Stomach smooth muscle (tissue), 2 donors: Measurements from ENCODE around the gene LMO7.

ENCODE experiments used
- H3K27ac ChIP-seq: one replicate; pipeline ENCODE4 v1.7.0; 2013; ENCODE audit warnings: mild to moderate bottlenecking, low read length, inconsistent platforms
- H3K27me3 ChIP-seq, 2 donors: one replicate each; pipeline ENCODE4 v1.7.0; 2013; ENCODE audit warnings: low read length in 2 of 2; ENCODE audit not compliant: insufficient read depth in 2 of 2, control insufficient read depth in 1 of 2
- H3K36me3 ChIP-seq, 2 donors: one replicate each; pipeline ENCODE4 v1.7.0; 2013; ENCODE audit warnings: low read length in 2 of 2; ENCODE audit not compliant: control insufficient read depth in 2 of 2, insufficient read depth in 2 of 2
- H3K4me1 ChIP-seq: one replicate; pipeline ENCODE4 v1.7.0; 2013; ENCODE audit warnings: low read length; ENCODE audit not compliant: control insufficient read depth, insufficient read depth
- H3K4me3 ChIP-seq, 2 donors: one replicate each; pipeline ENCODE4 v1.7.0; 2013; ENCODE audit warnings: low read length in 2 of 2
- H3K9ac ChIP-seq, 2 donors: one replicate each; pipeline ENCODE4 v1.7.0; 2013; ENCODE audit warnings: low read length in 2 of 2, mild to moderate bottlenecking in 1 of 2
- H3K9me3 ChIP-seq, 2 donors: one replicate each; pipeline ENCODE4 v1.7.0; 2013; ENCODE audit warnings: low read length in 2 of 2; ENCODE audit not compliant: control insufficient read depth in 2 of 2
- donor health status: healthy.
- donor health status: Pancreatic carcinoma.

The LMO7 gene

DNA sequence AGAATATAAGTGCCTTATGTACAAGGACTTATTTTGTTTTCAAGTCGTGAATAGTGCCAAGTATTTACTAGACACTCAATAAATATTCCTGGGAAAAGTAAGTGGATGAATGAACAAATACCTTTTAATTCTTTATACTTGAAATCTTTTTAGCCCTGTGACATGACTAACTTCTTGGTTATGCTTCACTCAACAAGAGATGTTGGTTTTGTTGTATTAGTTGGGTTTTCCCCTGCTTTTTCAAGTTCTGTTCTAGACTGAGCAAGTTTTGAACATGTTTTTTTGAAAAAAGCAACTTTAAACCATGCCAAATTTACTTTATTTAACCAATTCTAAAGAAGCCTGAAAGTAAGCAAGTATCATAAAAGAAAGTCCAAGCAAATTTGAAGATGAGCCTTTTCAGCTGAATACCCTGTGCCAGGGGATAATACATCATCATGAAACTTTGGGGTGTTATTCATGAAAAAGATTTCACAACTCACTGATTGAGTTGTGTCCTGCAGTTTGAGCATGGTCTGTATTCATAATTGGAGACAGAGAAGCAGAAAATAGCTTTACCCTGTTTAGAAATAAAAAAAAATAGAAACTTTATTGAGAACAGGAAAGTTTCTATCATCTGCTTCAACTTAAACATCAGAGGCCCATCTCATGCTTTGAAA is 11.1 kb downstream of the LMO7 start:
- Histone ChIP-seq H3K27ac (no peak overlapping the region), H3K4me3 (no peak overlapping the region), H3K36me3 (no peaks in the 10 kb centered on the region), H3K9ac (no peak overlapping the region), H3K4me1 (no peaks in the 10 kb centered on the region), H3K9me3 (no peaks in the 10 kb centered on the region), H3K27me3 (no peaks in the 10 kb centered on the region)

DNA sequence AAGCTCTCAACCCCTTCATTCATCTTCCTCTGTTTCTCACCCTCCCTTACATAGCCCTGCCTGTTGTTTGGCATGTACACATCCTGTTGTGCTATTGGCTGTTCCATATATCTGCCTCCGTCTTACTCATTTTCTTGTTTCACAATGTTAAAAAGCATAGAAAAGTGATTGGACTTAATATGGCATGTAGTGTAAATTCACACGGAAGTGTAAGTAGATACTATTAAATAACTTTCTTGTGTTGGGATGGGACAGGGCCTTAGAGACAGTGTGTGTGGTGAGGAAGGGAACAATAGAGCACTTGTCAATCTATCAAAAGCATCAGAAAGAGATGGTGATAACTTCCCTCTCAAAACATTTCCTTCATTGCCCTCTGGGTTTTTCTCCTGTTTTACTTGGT is 12.3 kb downstream of the LMO7 start:
- no peak overlapping the region for H3K27ac ChIP-seq
- no peaks in the 10 kb centered on the region for H3K9me3 ChIP-seq
- no peaks in the 10 kb centered on the region for H3K27me3 ChIP-seq
- H3K4me3 ChIP-seq = no peak overlapping the region
- no peaks in the 10 kb centered on the region for H3K4me1 ChIP-seq
- no peaks in the 10 kb centered on the region for H3K36me3 ChIP-seq
- no peak overlapping the region for H3K9ac ChIP-seq

DNA sequence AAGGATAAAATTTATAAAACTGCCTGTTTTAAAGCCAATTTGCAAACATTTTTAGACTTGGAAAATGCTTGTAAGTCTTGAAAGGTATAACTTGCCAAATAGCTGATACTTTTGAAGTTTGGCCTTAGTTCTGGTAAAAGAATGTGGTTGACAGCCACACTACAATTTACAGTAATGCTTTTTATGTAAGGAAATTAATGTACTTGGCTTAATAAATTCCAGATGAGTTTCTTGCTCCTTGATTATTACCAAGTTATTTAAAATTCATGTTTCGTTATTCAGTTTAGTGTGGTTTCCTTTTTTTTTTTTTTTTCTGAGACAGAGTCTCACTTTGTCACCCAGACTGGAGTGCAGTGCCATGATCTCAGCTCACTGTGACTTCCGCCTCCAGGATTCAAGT is 14.9 kb downstream of the LMO7 start:
- Histone ChIP-seq H3K4me3 (no peak overlapping the region), H3K9ac (no peak overlapping the region), H3K27ac (no peak overlapping the region), H3K9me3 (no peaks in the 10 kb centered on the region), H3K27me3 (no peaks in the 10 kb centered on the region), H3K4me1 (no peaks in the 10 kb centered on the region), H3K36me3 (no peaks in the 10 kb centered on the region)

DNA sequence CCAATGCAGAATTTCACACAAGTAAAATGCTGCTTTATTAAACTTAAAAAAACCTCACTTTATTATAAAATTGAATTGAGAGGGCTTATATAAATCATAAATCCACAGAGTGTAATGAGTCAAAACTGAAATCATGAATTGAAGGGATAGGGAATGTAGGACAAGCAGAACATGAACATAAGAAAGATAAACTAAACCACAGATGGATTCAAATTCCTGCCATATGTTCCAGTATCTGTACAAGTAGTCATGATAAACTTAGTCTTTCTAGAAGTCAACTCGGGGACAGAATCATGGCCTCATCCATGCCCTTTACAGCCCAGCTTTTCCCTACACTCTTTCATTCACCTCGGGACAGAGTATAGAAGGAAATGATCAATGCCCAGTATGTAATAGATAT is 16.6 kb downstream of the LMO7 start:
- Histone ChIP-seq H3K9me3 (no peaks in the 10 kb centered on the region), H3K4me1 (no peaks in the 10 kb centered on the region), H3K27me3 (no peaks in the 10 kb centered on the region)

DNA sequence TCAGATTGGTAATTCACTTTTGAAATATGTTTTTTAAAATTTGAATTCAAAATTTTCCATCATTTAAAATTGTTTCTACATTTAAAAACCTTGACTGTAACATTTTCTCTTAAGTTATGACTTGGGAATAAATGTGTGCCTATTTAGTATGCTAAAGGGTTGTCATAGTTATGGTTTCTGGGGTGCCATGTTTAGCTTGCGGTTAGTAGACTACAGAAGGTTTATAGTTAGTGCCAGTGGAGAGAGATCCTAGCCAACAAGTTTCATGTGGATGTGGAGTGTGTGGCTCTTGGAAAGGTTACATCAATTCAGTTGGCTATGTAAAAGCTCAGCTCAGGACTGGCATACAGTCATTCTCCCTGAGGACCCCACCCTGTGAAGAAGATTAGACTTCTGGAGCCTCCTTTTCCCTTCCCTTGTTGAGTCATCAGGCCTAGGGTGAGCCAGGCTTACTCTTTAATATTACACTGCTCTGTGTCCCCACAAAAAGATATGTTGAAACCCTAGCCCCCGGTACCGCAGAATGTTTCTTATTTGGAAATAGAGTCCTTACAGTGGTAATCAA is 20.4 kb downstream of the LMO7 start:
- Histone ChIP-seq H3K9me3 (no peaks in the 10 kb centered on the region), H3K27ac (no peak overlapping the region), H3K36me3 (no peaks in the 10 kb centered on the region), H3K9ac (no peak overlapping the region), H3K27me3 (no peaks in the 10 kb centered on the region), H3K4me1 (no peaks in the 10 kb centered on the region), H3K4me3 (no peak overlapping the region)

More for the DNA sequence above, 16.6 kb downstream of the LMO7 start:
- Histone ChIP-seq H3K4me3 (no peak overlapping the region), H3K9ac (no peak overlapping the region), H3K27ac (no peak overlapping the region), H3K36me3 (no peaks in the 10 kb centered on the region)

DNA sequence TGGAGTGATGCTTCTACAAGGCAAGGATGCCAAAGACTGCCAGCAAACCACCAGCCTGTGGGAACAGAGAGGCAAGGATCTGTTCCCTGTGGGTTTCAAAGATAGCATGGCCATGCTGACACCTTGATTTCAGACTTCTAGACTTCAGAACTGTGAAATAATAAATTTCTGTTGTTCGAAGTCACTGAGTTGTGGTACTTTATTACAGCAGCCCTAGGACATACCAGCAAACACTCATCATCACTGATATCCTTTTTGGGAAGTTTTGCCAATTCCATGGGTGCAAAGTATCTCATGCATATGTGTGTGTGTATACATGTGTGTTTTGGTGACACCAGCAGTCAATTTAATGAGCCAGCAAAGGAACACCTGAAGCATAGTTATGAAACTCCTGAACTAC is 21.0 kb downstream of the LMO7 start:
- H3K4me3 ChIP-seq = no peak overlapping the region
- H3K9me3 ChIP-seq = no peaks in the 10 kb centered on the region

DNA sequence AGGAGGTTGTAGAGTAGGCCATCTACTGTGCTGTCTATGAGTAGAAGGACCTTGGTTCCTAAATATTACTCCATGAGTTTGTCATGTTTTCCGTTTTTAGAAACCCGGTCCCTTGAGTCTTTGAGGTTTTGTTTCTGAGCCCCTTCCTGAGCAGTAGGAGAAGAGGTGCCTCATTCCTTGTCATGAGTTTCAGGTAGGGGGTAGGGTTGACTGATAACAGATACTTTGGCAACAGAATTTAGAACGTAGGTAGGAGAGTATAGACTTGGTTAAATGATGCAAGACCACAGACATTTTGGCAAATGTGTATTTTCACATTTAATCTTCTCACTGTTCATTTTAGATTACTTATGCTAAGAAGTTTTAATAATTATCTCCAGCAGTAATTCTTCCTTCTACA is 24.6 kb downstream of the LMO7 start:
- Histone ChIP-seq H3K27me3 (no peaks in the 10 kb centered on the region), H3K9me3 (no peaks in the 10 kb centered on the region), H3K4me1 (no peaks in the 10 kb centered on the region), H3K36me3 (no peaks in the 10 kb centered on the region), H3K4me3 (no peak overlapping the region), H3K9ac (no peak overlapping the region), H3K27ac (no peak overlapping the region)

More for the DNA sequence above, 21.0 kb downstream of the LMO7 start:
- H3K36me3 ChIP-seq = no peaks in the 10 kb centered on the region
- no peaks in the 10 kb centered on the region for H3K4me1 ChIP-seq
- no peak overlapping the region for H3K9ac ChIP-seq
- no peak overlapping the region for H3K27ac ChIP-seq
- no peaks in the 10 kb centered on the region for H3K27me3 ChIP-seq

DNA sequence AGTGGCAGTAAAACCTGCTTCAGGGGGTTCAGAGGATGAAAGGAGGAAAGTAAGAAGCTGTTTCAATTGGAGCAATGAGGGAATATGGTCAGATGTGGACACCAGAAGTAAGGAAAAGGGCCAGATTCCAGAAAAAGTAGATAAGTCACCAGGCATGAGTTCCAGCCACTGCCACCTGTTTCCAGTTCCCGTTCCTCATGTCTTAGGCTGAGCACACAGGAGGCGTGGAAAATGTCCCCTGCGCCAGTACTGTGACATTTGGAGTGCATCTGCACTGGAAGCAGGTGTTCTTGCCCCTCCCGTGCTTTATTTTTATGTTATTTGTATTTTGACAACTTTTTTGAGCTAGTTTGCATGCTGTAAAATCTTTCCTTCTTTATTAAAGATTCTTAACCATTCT is 25.3 kb downstream of the LMO7 start:
- Histone ChIP-seq H3K36me3 (no peaks in the 10 kb centered on the region), H3K27me3 (no peaks in the 10 kb centered on the region), H3K4me1 (no peaks in the 10 kb centered on the region), H3K4me3 (no peak overlapping the region), H3K9ac (no peak overlapping the region), H3K27ac (no peak overlapping the region), H3K9me3 (no peaks in the 10 kb centered on the region)

DNA sequence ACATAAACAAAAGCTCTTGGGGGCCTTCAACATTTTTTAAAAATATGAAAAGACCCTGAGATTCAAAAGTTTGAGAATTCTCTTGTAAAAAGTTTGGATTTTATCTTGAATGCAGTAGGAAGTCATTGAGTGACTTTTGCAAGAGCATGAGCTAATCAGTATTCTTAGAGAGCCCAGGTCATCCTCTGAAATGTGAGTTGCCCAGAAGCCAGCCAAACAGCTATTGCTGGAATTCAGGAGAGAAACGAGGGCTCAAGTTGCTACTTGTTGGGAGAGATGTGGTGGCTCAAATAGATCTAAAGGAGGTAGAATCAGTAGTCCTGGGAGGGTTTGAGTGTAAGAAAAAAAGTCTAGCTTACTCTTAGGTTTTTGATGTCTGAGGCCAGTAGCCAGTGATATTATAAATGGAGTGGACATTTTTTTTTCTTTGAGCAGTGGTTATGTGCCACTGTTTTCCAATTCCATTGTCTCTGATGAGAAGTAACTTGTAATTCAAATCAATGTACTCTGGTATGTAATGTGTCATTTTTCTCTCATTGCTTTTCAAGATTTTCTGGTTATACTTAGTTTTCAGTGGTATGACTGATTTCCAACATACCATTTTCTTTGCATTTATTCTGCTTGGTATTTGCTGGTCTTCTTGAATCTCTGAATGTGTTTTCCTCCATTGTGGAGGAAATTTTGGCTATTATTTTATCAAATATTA is 30.7 kb downstream of the LMO7 start:
- no peaks in the 10 kb centered on the region for H3K4me1 ChIP-seq
- no peaks in the 10 kb centered on the region for H3K36me3 ChIP-seq
- H3K27ac ChIP-seq = no peak overlapping the region
- no peak overlapping the region for H3K4me3 ChIP-seq
- H3K9me3 ChIP-seq = no peaks in the 10 kb centered on the region
- H3K9ac ChIP-seq = no peak overlapping the region
- H3K27me3 ChIP-seq = no peaks in the 10 kb centered on the region

DNA sequence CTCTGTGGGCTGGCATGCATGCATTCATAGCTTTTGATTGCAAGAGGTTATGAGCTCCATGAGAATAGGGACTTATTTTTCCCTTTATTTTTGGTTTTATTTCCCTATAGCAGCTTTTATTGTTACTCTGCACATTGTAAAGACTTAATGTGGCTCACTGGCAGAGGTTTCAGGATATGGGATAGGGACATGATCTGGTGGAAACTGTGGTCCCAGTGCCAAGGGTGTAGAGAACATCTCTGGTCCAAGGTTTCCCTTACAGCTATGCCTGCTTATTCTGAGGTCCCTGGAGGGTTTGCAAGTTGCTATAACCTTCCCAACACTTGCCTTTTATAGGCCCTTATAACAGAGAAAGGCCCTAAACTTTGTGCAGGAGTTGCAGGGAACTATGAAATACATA is 33.6 kb downstream of the LMO7 start:
- no peak overlapping the region for H3K27ac ChIP-seq
- H3K4me1 ChIP-seq = no peaks in the 10 kb centered on the region
- no peaks in the 10 kb centered on the region for H3K27me3 ChIP-seq
- H3K4me3 ChIP-seq = no peak overlapping the region
- no peaks in the 10 kb centered on the region for H3K36me3 ChIP-seq
- no peaks in the 10 kb centered on the region for H3K9me3 ChIP-seq
- no peak overlapping the region for H3K9ac ChIP-seq

DNA sequence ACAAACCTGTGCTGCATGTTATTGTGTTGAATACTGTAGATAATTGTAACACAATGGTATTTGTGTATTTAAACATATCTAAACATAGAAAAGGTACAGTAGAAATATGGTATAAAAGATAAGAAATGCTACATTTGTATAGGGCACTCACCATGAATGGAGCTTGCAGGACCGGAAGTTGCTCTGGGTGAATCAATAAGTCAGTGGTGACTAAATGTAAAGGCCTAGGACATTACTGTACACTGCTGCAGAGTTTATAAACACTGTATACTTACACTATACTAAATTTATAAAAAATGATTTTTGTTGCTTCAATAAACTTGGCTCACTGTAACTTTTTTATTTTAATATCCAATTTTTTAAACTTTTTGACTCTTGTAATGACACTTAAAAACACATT is 34.4 kb downstream of the LMO7 start:
- Histone ChIP-seq H3K9me3 (no peaks in the 10 kb centered on the region), H3K4me1 (no peaks in the 10 kb centered on the region), H3K36me3 (no peaks in the 10 kb centered on the region), H3K27ac (no peak overlapping the region), H3K27me3 (no peaks in the 10 kb centered on the region), H3K4me3 (no peak overlapping the region), H3K9ac (no peak overlapping the region)
